ENCODE measurements around the gene ATXN1.

- no peak for TF ChIP-seq SIX5 (IDR thresholded peaks at IDR 0.05; ENCODE audit: low read depth, low read length)
- TF ChIP-seq CTCF (IDR thresholded peaks at IDR 0.05; ENCODE audit: control extremely low read depth in 1 of 3, insufficient read depth in 1 of 3, low read depth in 1 of 3, low read length in 3 of 3): no peak
- TF ChIP-seq ZNF274 (IDR thresholded peaks at IDR 0.05; ENCODE audit: borderline replicate concordance, extremely low read depth, low read length): no peak
- no peak for TF ChIP-seq GABPA (IDR thresholded peaks at IDR 0.05; ENCODE audit: borderline replicate concordance, insufficient read depth, low read length)
- TF ChIP-seq RXRA (IDR thresholded peaks at IDR 0.05; ENCODE audit: insufficient read depth, low read depth, low read length): no peak
- no peak for TF ChIP-seq SRF (IDR thresholded peaks at IDR 0.05; ENCODE audit: low read depth, low read length)
- TF ChIP-seq CHD1 (IDR thresholded peaks at IDR 0.05; ENCODE audit: low read depth, low read length): no peak
- TF ChIP-seq JUN (IDR thresholded peaks at IDR 0.05; ENCODE audit: low read depth, low read length): no peak
- TF ChIP-seq POLR2AphosphoS5 (IDR thresholded peaks at IDR 0.05; ENCODE audit: low read depth, low read length): no peak
- no peak for TF ChIP-seq PHF8 (conservative IDR thresholded peaks at IDR 0.05; ENCODE audit: low read depth, low read length)
- no peak for TF ChIP-seq EZH2 (IDR thresholded peaks at IDR 0.05; ENCODE audit: low read depth, low read length, severe bottlenecking)
These were observed 2.0 kb downstream of the ATXN1 start for GRCh38 chr6:16759181-16759645.
